Left lobe of liver (tissue), 2 donors: ENCODE results near the gene NDUFB8. TPM values are rescaled to one million over a fixed set of nuclear protein-coding genes. Genes with fewer than 3 reads are reported as not detected.
"Not testable (repeated sequence)": the region's sequence is repeated elsewhere in the genome, so short reads cannot be mapped to it uniquely, and the experiment has no call there.

ENCODE experiments used
- ATAC-seq: fragments of 200-7000 bp; cut with Tn5 transposase; one replicate; pipeline ENCODE4 v1.9.1; 2020; ENCODE audit warnings: mild to moderate bottlenecking, moderate library complexity
- DNase-seq: peaks from one replicate; pipeline ENCODE4 v3.0.0-alpha.2; 2020; ENCODE audit warnings: low spot score
- total RNA-seq: library from RNA; stranded (reverse); gene quantifications from one replicate; pipeline ENCODE4 v1.2.1, GENCODE V29; 2021
- donor health status: DM: no; HTN: no; CAD: no; lungs with moderate emphysema.
- donor health status: DM: no; HTN: yes; CAD: no.

The NDUFB8 gene
- 104 TPM for total RNA-seq

- ATAC-seq = peak; percentile 94
- DNase-seq = peak; percentile 93
Measured at GRCh38 chr10:100529475-100530298, at the start of gene NDUFB8. NDUFB8 (minus strand) TSS chr10:100529871; CDS start chr10:100529851, 20 bp downstream.

GRCh38 chr10:100576282-100576635, 46.6 kb upstream of the NDUFB8 start:
- ATAC-seq (no peak), DNase-seq (peak; percentile 11)

GRCh38 chr10:100575585-100576281, 46.1 kb upstream of the NDUFB8 start:
- no peak for ATAC-seq

GRCh38 chr10:100575146-100575545, 45.5 kb upstream of the NDUFB8 start:
- DNase-seq, ATAC-seq: not testable (repeated sequence)

More at GRCh38 chr10:100575585-100576281, 46.1 kb upstream of the NDUFB8 start:
- no peak for DNase-seq

- DNase-seq = no peak
- ATAC-seq = no peak
Measured at GRCh38 chr10:100571084-100571856, 41.6 kb upstream of the NDUFB8 start.

DNA sequence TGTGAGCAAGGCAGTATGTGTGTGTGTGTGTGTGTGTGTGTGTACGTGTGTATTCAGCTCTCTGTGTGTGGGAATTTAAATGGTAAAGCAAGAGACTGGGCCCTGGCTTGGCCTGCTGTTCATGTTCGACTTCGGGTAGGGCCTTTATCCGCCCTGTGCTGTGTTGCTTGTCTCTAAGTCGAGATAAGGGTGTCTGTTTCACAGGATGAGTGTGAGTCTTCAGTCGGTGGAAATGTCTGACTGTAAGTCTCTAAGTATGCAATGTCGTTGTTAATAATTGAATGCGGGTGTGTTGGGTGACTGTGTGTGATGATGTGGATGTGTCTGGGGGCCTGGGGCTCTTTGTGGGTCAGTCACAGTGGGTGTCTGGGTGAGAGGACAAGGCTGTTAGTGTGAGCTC, 40.8 kb upstream of the NDUFB8 start:
- ATAC-seq (no peak), DNase-seq (peak; percentile 6)

GRCh38 chr10:100569687-100570481, 40.2 kb upstream of the NDUFB8 start:
- DNase-seq = peak; percentile 16
- ATAC-seq = no peak

DNA sequence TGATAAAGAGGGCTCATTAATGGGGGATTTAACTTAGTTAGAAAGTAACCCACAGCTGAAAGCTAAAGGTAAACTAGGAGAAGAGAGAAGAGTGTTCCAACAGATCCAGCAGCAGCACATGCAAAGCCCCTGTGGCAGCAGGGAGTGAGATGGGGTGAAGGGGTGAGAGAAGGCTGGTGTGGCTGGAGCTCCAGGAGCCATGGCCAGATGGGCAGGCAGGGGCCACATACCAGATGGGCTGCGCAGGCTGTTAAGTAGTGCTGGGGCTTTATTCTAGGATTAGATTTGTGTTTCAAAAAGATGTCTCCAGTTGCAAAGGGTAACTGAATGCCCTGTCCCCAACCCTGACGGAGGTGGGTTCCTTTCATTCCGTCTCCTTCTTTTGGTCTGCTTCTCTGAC, 39.2 kb upstream of the NDUFB8 start:
- ATAC-seq = no peak
- DNase-seq = peak; percentile 16

DNA sequence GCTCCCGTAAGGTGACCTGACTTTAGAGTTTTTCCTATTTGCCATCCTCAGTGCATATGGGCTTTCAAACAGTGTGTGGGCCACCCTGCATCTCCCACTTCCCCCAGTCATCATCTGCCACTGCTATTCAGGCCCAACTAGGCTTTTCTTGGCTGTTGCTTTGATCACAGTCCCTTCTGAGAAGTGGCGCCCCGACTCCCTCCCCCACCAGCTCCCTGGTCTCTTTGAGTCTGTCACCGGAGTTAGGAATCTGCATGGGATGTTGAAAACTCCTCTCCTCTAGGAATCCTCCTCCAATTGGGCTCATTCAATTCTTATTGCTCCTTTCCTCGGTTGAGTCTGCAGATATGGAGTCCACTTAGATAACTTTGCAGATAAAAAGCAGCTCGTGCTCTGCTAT, 38.2 kb upstream of the NDUFB8 start:
- peak; percentile 4 for DNase-seq
- ATAC-seq = no peak

DNA sequence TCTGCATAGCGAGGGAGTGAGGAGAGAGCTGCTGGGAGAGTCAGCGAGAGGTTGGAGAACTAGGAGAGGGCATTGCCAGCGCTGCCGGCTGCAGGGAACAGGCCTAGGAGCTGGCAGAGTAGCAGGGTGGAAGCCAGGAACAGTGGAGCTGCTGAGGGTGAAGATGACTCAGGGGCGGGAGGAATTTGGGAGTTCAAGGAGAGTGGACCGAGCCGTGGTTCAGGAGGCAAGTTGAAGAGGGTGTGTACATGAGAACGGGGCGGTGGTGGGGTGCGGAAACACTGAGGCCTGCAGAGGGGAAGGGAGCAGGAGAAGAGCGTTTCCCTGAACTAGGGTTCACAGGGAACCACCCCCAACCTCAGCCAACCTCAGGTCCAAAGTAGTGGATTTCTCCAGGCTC, 37.6 kb upstream of the NDUFB8 start:
- DNase-seq (peak; percentile 16), ATAC-seq (no peak)

GRCh38 chr10:100566561-100566960, 36.9 kb upstream of the NDUFB8 start:
- DNase-seq (peak; percentile 21), ATAC-seq (no peak)

DNA sequence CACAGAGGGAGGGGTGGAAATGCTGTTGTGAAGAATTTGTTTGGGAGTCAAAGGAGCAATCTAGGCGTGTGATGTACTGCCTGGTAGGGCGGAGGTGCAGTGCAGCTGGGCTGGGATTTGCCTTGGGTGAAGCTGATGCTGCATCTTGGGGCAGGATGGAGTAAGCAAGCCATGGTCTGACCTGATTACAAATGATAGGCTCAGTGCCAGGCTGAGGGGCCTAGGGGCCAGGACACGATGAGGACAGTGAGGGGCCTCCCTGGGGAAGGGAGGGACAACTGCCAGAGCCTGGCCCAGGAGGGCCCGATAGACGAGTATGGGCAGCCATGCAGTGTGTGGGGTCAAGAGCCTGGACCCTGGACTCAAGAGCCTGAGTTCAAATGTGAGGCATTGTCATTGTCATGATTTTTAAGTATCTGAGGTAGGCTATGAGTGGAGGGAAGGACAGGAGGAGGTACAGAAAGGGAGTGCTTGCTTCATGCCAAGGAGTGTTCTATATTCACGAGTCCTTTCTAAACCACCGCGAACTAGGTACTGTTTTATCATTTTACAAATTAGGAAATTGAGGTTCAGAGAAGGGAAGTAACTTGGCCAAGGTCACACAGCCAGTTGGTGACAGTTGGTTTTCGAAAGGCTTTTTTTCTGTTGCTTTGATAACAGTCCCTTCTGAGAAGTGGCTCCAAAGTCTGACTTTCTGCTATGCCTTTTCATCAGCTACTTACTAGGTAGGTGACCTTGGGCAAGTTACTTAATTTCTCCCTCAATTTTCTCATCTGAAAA, 35.7 kb upstream of the NDUFB8 start:
- ATAC-seq = no peak
- DNase-seq = no peak

DNA sequence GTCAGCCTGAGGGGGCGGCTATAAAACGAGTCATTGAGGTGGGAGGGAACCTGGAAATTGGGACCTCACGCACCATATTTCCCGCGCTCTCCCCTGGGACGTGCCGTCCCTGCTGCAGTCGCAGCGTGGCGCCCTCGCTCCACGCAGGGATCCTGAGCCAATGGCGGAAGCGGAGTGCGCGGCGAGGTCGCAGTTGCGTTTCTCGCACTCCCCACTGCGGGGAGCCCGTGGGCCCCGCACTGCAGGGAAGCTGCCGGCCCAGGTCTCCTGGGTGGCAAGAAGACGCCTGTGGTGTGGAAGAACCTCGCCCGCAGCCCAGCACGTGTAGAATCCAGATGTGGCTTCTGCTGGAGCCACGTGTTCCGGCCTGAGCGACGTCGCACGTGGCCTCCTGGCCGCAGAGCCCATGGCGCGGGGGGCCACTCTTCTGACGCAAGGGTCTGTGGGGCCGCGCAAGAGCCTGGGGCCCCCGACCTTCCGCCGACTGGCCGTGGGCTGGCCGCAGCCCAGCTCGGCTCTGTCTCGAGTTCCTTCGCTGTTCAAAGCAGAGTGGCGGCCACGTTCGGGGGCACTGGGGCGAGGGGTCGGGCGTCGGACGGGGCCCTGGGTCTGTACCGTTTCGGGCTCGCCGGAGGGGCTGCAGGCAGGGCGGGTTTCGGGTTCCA, 32.5 kb upstream of the NDUFB8 start:
- DNase-seq = peak; percentile 66
- ATAC-seq = peak; percentile 95

- ATAC-seq (no peak), DNase-seq (no peak)
Measured at GRCh38 chr10:100561005-100561404, 31.3 kb upstream of the NDUFB8 start.

GRCh38 chr10:100560248-100560647, 30.6 kb upstream of the NDUFB8 start:
- ATAC-seq (no peak), DNase-seq (no peak)

GRCh38 chr10:100554902-100555301, 25.2 kb upstream of the NDUFB8 start:
- peak; percentile 82 for ATAC-seq
- no peak for DNase-seq

DNA sequence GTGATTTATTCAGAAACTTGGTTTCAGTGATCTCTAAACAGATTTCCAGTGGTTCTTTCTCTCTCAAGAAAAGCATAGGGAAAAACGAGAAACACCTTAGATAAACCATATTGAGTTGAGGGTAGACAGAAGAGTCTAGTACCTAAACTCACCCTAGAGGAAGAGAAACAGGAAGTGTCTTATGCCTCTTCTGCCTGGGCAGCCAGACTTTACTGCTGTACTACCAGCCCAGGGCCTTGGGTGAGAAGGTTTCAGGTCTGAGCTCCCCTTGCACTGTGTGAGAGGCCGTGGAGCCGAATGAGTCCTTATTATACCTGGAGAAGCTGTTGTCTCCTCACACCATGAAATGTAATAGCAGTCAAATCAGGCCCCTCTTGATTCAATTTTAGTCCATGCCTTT, 24.3 kb upstream of the NDUFB8 start:
- ATAC-seq (no peak), DNase-seq (no peak)

GRCh38 chr10:100551738-100552137, 22.1 kb upstream of the NDUFB8 start:
- DNase-seq (no peak), ATAC-seq (no peak)

GRCh38 chr10:100551196-100551595, 21.5 kb upstream of the NDUFB8 start:
- DNase-seq (no peak), ATAC-seq (no peak)
